Mesenchymal stem cell (in vitro differentiated cells and primary cell): ENCODE measurements around the gene IQGAP1.

Source experiments
- DNase-seq: peaks from one replicate; pipeline ENCODE4 v3.0.0-alpha.2; 2013
- H2AFZ ChIP-seq: one replicate; pipeline ENCODE4 v1.6.1; 2013; ENCODE audit warnings: low read depth, mild to moderate bottlenecking, control low read depth, inconsistent platforms, low read length, moderate library complexity
- H2AK5ac ChIP-seq: 2 replicates; pipeline ENCODE4 v1.6.1; 2013; ENCODE audit warnings: low read length, moderate library complexity, mild to moderate bottlenecking, inconsistent platforms; ENCODE audit not compliant: severe bottlenecking
- H2BK120ac ChIP-seq: one replicate; pipeline ENCODE4 v1.6.1; 2013; ENCODE audit warnings: low read depth, mild to moderate bottlenecking, inconsistent platforms, low read length, moderate library complexity
- H2BK12ac ChIP-seq, 2 experiments: one replicate each; pipeline ENCODE4 v1.6.1; 2013; ENCODE audit warnings: inconsistent platforms in 2 of 2, low read length in 2 of 2, mild to moderate bottlenecking in 2 of 2, moderate library complexity in 2 of 2, control low read depth in 1 of 2
- H2BK15ac ChIP-seq: one replicate; pipeline ENCODE4 v1.6.1; 2013; ENCODE audit warnings: mild to moderate bottlenecking, low read depth, inconsistent platforms; ENCODE audit not compliant: poor library complexity, severe bottlenecking
- H2BK5ac ChIP-seq: 2 replicates; pipeline ENCODE4 v1.6.1; 2013; ENCODE audit warnings: low read depth, mild to moderate bottlenecking, low read length, control low read depth, inconsistent platforms; ENCODE audit not compliant: poor library complexity, severe bottlenecking
- H3K14ac ChIP-seq, 2 experiments: one replicate each; pipeline ENCODE4 v1.6.1; 2013; ENCODE audit warnings: inconsistent platforms in 2 of 2, low read length in 2 of 2, control low read depth in 1 of 2, mild to moderate bottlenecking in 1 of 2, moderate library complexity in 1 of 2
- H3K18ac ChIP-seq, 2 experiments: one replicate each; pipeline ENCODE4 v1.6.1; 2013; ENCODE audit warnings: inconsistent platforms in 2 of 2, low read length in 2 of 2, control low read depth in 1 of 2, low read depth in 1 of 2, mild to moderate bottlenecking in 1 of 2
- H3K23ac ChIP-seq, 2 experiments: one replicate each; pipeline ENCODE4 v1.6.1; 2013; ENCODE audit warnings: inconsistent platforms in 2 of 2, low read length in 2 of 2, mild to moderate bottlenecking in 2 of 2, moderate library complexity in 2 of 2, control low read depth in 1 of 2
- H3K27ac ChIP-seq: 2 replicates; pipeline ENCODE4 v1.5.1; 2013; ENCODE audit warnings: mild to moderate bottlenecking, moderate library complexity, low read length, control low read depth, inconsistent platforms; ENCODE audit not compliant: poor library complexity, severe bottlenecking
- H3K27me3 ChIP-seq, 2 experiments: 2 replicates each; pipeline versions ENCODE4 v1.6.1 to v1.7.0; 2013; ENCODE audit warnings: low read length in 2 of 2, mild to moderate bottlenecking in 2 of 2, moderate library complexity in 2 of 2, control low read depth in 1 of 2, inconsistent platforms in 1 of 2; ENCODE audit not compliant: control insufficient read depth in 1 of 2, insufficient read depth in 1 of 2
- H3K36me3 ChIP-seq, 2 experiments: 2 replicates each; pipeline versions ENCODE4 v1.6.1 to v1.7.0; 2013; ENCODE audit warnings: low read length in 2 of 2, control low read depth in 1 of 2, inconsistent platforms in 1 of 2, low read depth in 1 of 2, mild to moderate bottlenecking in 1 of 2; ENCODE audit not compliant: insufficient read depth in 2 of 2, control insufficient read depth in 1 of 2
- H3K4ac ChIP-seq, 2 experiments: one replicate each; pipeline ENCODE4 v1.6.1; 2013; ENCODE audit warnings: inconsistent platforms in 2 of 2, low read length in 2 of 2, mild to moderate bottlenecking in 2 of 2, moderate library complexity in 2 of 2, control low read depth in 1 of 2, low read depth in 1 of 2
- H3K4me1 ChIP-seq: 2 replicates; pipeline ENCODE4 v1.6.1; 2013; ENCODE audit warnings: low read depth, low read length, control low read depth; ENCODE audit not compliant: control insufficient read depth, insufficient read depth
- H3K4me2 ChIP-seq: 2 replicates; pipeline ENCODE4 v1.6.1; 2013; ENCODE audit warnings: low read length, mild to moderate bottlenecking, inconsistent platforms; ENCODE audit not compliant: poor library complexity, severe bottlenecking
- H3K4me3 ChIP-seq, 2 experiments: 2 replicates each; pipeline versions ENCODE4 v1.5.1 to v1.7.0; 2013; ENCODE audit warnings: low read length in 2 of 2, mild to moderate bottlenecking in 2 of 2, control low read depth in 1 of 2, low read depth in 1 of 2; ENCODE audit not compliant: insufficient read depth in 1 of 2
- H3K79me1 ChIP-seq: replicated peaks from 2 replicates; pipeline ENCODE4 v1.6.1; 2013; ENCODE audit warnings: mild to moderate bottlenecking, control low read depth, low read length, inconsistent platforms; ENCODE audit not compliant: poor library complexity, severe bottlenecking
- H3K9ac ChIP-seq: 2 replicates; pipeline ENCODE4 v1.7.0; 2013; ENCODE audit warnings: mild to moderate bottlenecking, low read length, moderate library complexity
- H3K9me3 ChIP-seq: 2 replicates; pipeline ENCODE4 v1.7.0; 2013; ENCODE audit warnings: mild to moderate bottlenecking, low read length; ENCODE audit not compliant: control insufficient read depth
- H4K8ac ChIP-seq: one replicate; pipeline ENCODE4 v1.6.1; 2013; ENCODE audit warnings: inconsistent platforms, mild to moderate bottlenecking, low read length, moderate library complexity
- H4K91ac ChIP-seq: one replicate; pipeline ENCODE4 v1.6.1; 2013; ENCODE audit warnings: mild to moderate bottlenecking, low read length, inconsistent platforms
- WGBS: methylation state at CpG from one replicate; pipeline ENCODE4 v1.1.7; 2013; ENCODE audit warnings: mixed read lengths; 5-methylcytosine and 5-hydroxymethylcytosine counted together

IQGAP1 gene

DNA sequence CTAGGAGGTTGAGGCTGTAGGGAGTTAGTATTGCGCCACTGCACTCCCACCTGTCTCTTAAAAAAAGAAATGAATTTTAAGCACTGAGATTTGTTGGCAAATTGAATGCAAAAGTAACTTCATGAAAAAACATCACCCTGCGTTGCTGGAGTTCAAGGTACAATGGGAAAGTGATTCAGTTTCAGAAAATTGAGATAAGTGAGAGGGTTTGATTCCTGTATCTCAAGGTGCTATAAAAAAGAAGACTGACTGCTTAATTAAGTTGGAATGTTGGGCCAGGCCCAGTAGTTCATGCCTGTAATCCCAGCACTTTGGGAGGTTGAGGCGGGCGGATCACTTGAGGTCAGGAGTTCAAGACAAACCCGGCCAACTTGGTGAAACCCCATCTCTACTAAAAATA, 39.1 kb downstream of the IQGAP1 start:
- WGBS: 95% methylated on average over 4 of the region's 5 CpGs
- H3K14ac ChIP-seq: no peak overlapping the region
- H3K27me3 ChIP-seq: no peaks in the 10 kb centered on the region
- no peak overlapping the region for H2BK5ac ChIP-seq
- no peak overlapping the region for H3K18ac ChIP-seq
- no peak overlapping the region for H3K4me3 ChIP-seq
- H3K27ac ChIP-seq: no peak overlapping the region
- no peak overlapping the region for H2AK5ac ChIP-seq
- no peak overlapping the region for H3K4ac ChIP-seq
- no peak overlapping the region for H2BK120ac ChIP-seq
- no peak overlapping the region for H3K4me2 ChIP-seq
- no peaks in the 10 kb centered on the region for H3K9me3 ChIP-seq
- H3K36me3 ChIP-seq: peaks cover 11 to 50% of the 10 kb centered on the region in 2 experiments
- DNase-seq: no peak
- no peak overlapping the region for H2BK12ac ChIP-seq
- no peak overlapping the region for H2AFZ ChIP-seq
- no peak overlapping the region for H3K23ac ChIP-seq
- peaks cover 10% of the 10 kb centered on the region for H3K79me1 ChIP-seq
- no peak overlapping the region for H3K9ac ChIP-seq
- H3K4me1 ChIP-seq: peaks cover 10% of the 10 kb centered on the region
- H4K8ac ChIP-seq: no peak overlapping the region
- H2BK15ac ChIP-seq: no peak overlapping the region
- H4K91ac ChIP-seq: no peak overlapping the region

- Histone ChIP-seq H2BK5ac (no peak overlapping the region), H3K79me1 (peaks cover 16% of the 10 kb centered on the region), H3K4me1 (no peaks in the 10 kb centered on the region), H2BK120ac (no peak overlapping the region), H4K91ac (no peak overlapping the region), H2BK15ac (no peak overlapping the region), H3K14ac (no peak overlapping the region), H4K8ac (no peak overlapping the region), H3K27ac (no peak overlapping the region), H3K9me3 (no peaks in the 10 kb centered on the region), H3K4me3 (no peak overlapping the region), H3K27me3 (no peaks in the 10 kb centered on the region), H3K23ac (no peak overlapping the region), H2BK12ac (no peak overlapping the region), H3K4me2 (no peak overlapping the region), H3K18ac (no peak overlapping the region), H3K9ac (no peak overlapping the region), H3K4ac (no peak overlapping the region), H2AFZ (no peak overlapping the region), H2AK5ac (no peak overlapping the region), H3K36me3 (peaks cover 11 to 89% of the 10 kb centered on the region in 2 experiments)
- no CpG with 5 or more reads among the region's 1 CpG for WGBS
- no peak for DNase-seq
Measured at GRCh38 chr15:90432253-90432652, 44.2 kb downstream of the IQGAP1 start.

DNA sequence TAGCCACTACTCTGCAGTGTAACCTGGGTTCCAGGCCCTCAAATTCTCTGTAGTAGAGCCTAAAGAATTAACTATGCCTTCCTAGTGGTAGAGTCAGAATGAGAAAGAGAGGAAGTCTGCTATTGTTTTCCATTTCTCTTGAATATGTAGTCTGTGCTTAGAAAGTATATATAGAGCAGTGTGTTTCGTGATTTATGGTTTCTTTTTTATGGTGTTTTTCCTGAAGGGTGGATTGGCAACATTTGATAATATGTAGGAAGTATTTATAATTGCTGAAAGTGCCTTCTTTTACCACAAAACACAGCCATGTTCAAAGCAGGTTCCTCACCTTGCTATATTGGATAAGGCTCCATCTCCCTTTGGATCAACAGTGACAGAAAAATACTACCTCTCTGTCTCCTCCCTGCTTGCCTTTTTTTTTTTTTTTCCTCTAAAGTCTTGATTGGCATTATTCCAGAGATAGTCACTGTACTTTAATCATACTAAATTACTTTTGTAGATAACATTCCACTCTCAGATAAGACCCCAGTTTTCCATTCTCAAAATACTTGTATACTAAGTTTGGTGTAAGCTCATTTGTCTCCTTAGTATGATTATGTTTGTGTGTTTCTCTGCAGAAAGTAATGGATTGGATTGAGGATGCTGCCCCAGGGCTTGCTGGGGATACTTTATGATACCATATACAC, 47.8 kb downstream of the IQGAP1 start:
- H3K79me1 ChIP-seq: peaks cover 13% of the 10 kb centered on the region
- no peak overlapping the region for H3K14ac ChIP-seq
- H3K4me2 ChIP-seq: no peak overlapping the region
- no peak overlapping the region for H3K4ac ChIP-seq
- H3K9me3 ChIP-seq: no peaks in the 10 kb centered on the region
- no peak for DNase-seq
- WGBS: 90% methylated on average over 1 of the region's 1 CpG
- no peak overlapping the region for H3K23ac ChIP-seq
- no peak overlapping the region for H2AFZ ChIP-seq
- H2AK5ac ChIP-seq: no peak overlapping the region
- no peaks in the 10 kb centered on the region for H3K27me3 ChIP-seq
- no peak overlapping the region for H4K91ac ChIP-seq
- no peak overlapping the region for H2BK120ac ChIP-seq
- H3K18ac ChIP-seq: no peak overlapping the region
- no peak overlapping the region for H2BK5ac ChIP-seq
- H3K4me1 ChIP-seq: no peaks in the 10 kb centered on the region
- H2BK15ac ChIP-seq: no peak overlapping the region
- no peak overlapping the region for H3K4me3 ChIP-seq
- no peak overlapping the region for H4K8ac ChIP-seq
- no peak overlapping the region for H3K27ac ChIP-seq
- no peak overlapping the region for H2BK12ac ChIP-seq
- H3K36me3 ChIP-seq: peaks cover 0 to 88% of the 10 kb centered on the region in 2 experiments
- no peak overlapping the region for H3K9ac ChIP-seq

DNA sequence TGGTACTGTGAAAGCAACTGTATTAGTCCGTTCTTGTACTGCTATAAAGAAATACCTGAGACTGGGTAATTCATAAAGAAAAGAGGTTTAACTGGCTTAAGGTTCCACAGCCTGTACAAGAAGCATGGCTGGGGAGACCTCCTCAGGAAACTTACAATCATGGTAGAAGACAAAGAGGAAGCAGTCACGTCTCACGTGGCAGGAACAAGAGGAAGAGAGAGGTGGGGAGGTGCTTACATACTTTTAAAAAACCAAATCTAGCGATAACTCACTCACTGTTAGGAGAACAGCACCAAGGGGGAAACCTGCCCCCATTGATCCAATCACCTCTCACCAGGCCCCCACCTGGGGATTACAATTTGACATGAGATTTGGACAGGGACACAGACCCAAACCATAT, 48.9 kb downstream of the IQGAP1 start:
- Histone ChIP-seq H4K8ac (no peak overlapping the region), H3K79me1 (peaks cover 15% of the 10 kb centered on the region), H3K18ac (no peak overlapping the region), H3K36me3 (peaks cover 3 to 89% of the 10 kb centered on the region in 2 experiments), H3K27me3 (no peaks in the 10 kb centered on the region), H3K9ac (no peak overlapping the region), H2AFZ (no peak overlapping the region), H2BK15ac (no peak overlapping the region), H2AK5ac (no peak overlapping the region), H3K27ac (no peak overlapping the region), H3K9me3 (no peaks in the 10 kb centered on the region), H3K4ac (no peak overlapping the region), H3K14ac (no peak overlapping the region), H3K4me1 (no peaks in the 10 kb centered on the region), H2BK5ac (no peak overlapping the region), H3K23ac (no peak overlapping the region), H2BK12ac (no peak overlapping the region), H3K4me3 (no peak overlapping the region), H2BK120ac (no peak overlapping the region), H3K4me2 (no peak overlapping the region), H4K91ac (no peak overlapping the region)
- WGBS: 86% methylated on average over 4 of the region's 4 CpGs
- no peak for DNase-seq
